Endodermal cell (in vitro differentiated cells): Measurements from ENCODE around the gene EEIG2. TPM values are rescaled to one million over a fixed set of nuclear protein-coding genes. Genes with fewer than 3 reads are reported as not detected.
"Not testable (repeated sequence)": the region's sequence is repeated elsewhere in the genome, so short reads cannot be mapped to it uniquely, and the experiment has no call there.

Experiments
- DNase-seq: peaks from one replicate; pipeline ENCODE4 v3.0.0-alpha.2; 2017
- H3K27ac ChIP-seq: 2 replicates; pipeline ENCODE4 v1.5.1; 2013; ENCODE audit warnings: mild to moderate bottlenecking, low read depth, low read length, moderate library complexity
- H3K27me3 ChIP-seq: 2 replicates; pipeline ENCODE4 v1.6.1; 2013; ENCODE audit warnings: mild to moderate bottlenecking, low read length, moderate library complexity; ENCODE audit not compliant: insufficient read depth, control insufficient read depth, poor library complexity, severe bottlenecking
- H3K36me3 ChIP-seq: 2 replicates; pipeline ENCODE4 v1.7.0; 2013; ENCODE audit warnings: mild to moderate bottlenecking, low read length, moderate library complexity; ENCODE audit not compliant: control insufficient read depth, insufficient read depth
- H3K4me1 ChIP-seq: one replicate; pipeline ENCODE4 v1.7.0; 2013; ENCODE audit warnings: low read length; ENCODE audit not compliant: control insufficient read depth, insufficient read depth
- H3K4me3 ChIP-seq: 2 replicates; pipeline ENCODE4 v1.5.1; 2013; ENCODE audit warnings: mild to moderate bottlenecking, low read length, moderate library complexity
- H3K9ac ChIP-seq: 2 replicates; pipeline ENCODE4 v1.6.1; 2013; ENCODE audit warnings: mild to moderate bottlenecking, low read length, moderate library complexity; ENCODE audit not compliant: poor library complexity, severe bottlenecking; ENCODE audit errors: extremely low read depth
- H3K9me3 ChIP-seq: 2 replicates; pipeline ENCODE4 v1.6.1; 2013; ENCODE audit warnings: mild to moderate bottlenecking, low read length, moderate library complexity; ENCODE audit not compliant: control insufficient read depth
- H3K27ac Mint-ChIP-seq: 2 replicates; pipeline ENCODE4 v1.8.0; 2020; ENCODE audit warnings: mixed read lengths
- H3K27me3 Mint-ChIP-seq: 2 replicates; pipeline ENCODE4 v1.8.0; 2021; ENCODE audit warnings: mild to moderate bottlenecking, mixed read lengths; ENCODE audit not compliant: insufficient read depth
- H3K36me3 Mint-ChIP-seq: 2 replicates; pipeline ENCODE4 v1.8.0; 2020; ENCODE audit warnings: low read depth, mixed read lengths
- H3K4me1 Mint-ChIP-seq: 2 replicates; pipeline ENCODE4 v1.8.0; 2020; ENCODE audit warnings: mixed read lengths
- H3K4me3 Mint-ChIP-seq: 2 replicates; pipeline ENCODE4 v1.8.0; 2020; ENCODE audit warnings: mild to moderate bottlenecking, moderate library complexity, mixed read lengths
- H3K9me3 Mint-ChIP-seq: 2 replicates; pipeline ENCODE4 v1.8.0; 2020; ENCODE audit warnings: mild to moderate bottlenecking, mixed read lengths
- WGBS, 2 experiments: methylation state at CpG; one replicate each; pipeline versions ENCODE4 v1.1.5 to v1.1.7; 2013; ENCODE audit warnings: missing lambda C conversion rate in 2 of 2, mixed read lengths in 1 of 2; ENCODE audit not compliant: insufficient coverage in 1 of 2, insufficient read length in 1 of 2; 5-methylcytosine and 5-hydroxymethylcytosine counted together
- total RNA-seq, 2 donors: library from RNA; stranded (reverse); fragmentation: NEBNext Ultra II Directional in 1 of 2; extraction: Animal tissue kit (Norgen Biotek cat#: 25700) in 1 of 2; gene quantifications; 2 replicates in 1 of 2; 3 replicates in 1 of 2; pipeline ENCODE4 v1.2.1, GENCODE V29; 2021
- TF ChIP-seq, protein P1 (sequence below): fragments of 200-600 bp; sonication (generic); conservative IDR thresholded peaks from 2 replicates; pipeline ENCODE4 v1.5.0; 2021; ENCODE audit warnings: antibody characterized with exemption, mild to moderate bottlenecking

The EEIG2 gene
- total RNA-seq, 2 donors from 2014 or later: 10.2 to 12.9 TPM

GRCh38 chr1:108513044-108513415, 46.9 kb upstream of the EEIG2 start:
- Histone ChIP-seq H3K4me1 (no peaks in the 10 kb centered on the region), H3K9me3 (peaks cover 17% of the 10 kb centered on the region), H3K4me3 (no peak overlapping the region), H3K9ac (no peak overlapping the region), H3K36me3 (no peaks in the 10 kb centered on the region), H3K27me3 (no peaks in the 10 kb centered on the region), H3K27ac (no peak overlapping the region)
- 86% methylated on average over 1 of the region's 2 CpGs; no CpG with 5 or more reads in 1 of the 2 experiments for WGBS, 2 experiments
- TF ChIP-seq, protein P1, sequence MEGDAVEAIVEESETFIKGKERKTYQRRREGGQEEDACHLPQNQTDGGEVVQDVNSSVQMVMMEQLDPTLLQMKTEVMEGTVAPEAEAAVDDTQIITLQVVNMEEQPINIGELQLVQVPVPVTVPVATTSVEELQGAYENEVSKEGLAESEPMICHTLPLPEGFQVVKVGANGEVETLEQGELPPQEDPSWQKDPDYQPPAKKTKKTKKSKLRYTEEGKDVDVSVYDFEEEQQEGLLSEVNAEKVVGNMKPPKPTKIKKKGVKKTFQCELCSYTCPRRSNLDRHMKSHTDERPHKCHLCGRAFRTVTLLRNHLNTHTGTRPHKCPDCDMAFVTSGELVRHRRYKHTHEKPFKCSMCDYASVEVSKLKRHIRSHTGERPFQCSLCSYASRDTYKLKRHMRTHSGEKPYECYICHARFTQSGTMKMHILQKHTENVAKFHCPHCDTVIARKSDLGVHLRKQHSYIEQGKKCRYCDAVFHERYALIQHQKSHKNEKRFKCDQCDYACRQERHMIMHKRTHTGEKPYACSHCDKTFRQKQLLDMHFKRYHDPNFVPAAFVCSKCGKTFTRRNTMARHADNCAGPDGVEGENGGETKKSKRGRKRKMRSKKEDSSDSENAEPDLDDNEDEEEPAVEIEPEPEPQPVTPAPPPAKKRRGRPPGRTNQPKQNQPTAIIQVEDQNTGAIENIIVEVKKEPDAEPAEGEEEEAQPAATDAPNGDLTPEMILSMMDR: no peak
- H3K4me3 Mint-ChIP-seq: no peak overlapping the region
- no peak overlapping the region for H3K27ac Mint-ChIP-seq
- no peak for DNase-seq
- H3K4me1 Mint-ChIP-seq: no peaks in the 10 kb centered on the region
- no peaks in the 10 kb centered on the region for H3K36me3 Mint-ChIP-seq
- no peaks in the 10 kb centered on the region for H3K27me3 Mint-ChIP-seq
- H3K9me3 Mint-ChIP-seq: peaks cover 11% of the 10 kb centered on the region

DNA sequence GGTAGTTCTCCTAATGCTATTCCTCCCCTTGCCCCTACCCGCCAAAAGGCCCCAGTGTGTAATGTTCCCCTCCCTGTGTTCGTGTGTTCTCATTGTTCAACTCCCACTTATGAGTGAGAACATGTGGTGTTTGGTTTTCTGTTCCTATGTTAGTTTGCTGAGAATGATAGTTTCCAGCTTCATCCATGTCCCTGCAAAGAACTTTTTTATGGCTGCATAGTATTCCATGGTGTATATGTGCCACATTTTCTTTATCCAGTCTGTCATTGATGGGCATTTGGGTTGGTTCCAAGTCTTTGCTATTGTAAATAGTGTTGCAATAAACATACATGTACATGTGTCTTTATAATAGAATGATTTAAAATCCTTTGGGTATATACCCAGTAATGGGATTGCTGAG, 46.0 kb upstream of the EEIG2 start:
- not testable (repeated sequence) for H3K4me1 ChIP-seq, H3K36me3 ChIP-seq, H3K4me3 Mint-ChIP-seq, H3K27me3 Mint-ChIP-seq, H3K4me3 ChIP-seq, H3K27ac ChIP-seq, DNase-seq, H3K4me1 Mint-ChIP-seq, H3K27ac Mint-ChIP-seq, H3K27me3 ChIP-seq, H3K36me3 Mint-ChIP-seq, H3K9ac ChIP-seq
- WGBS, 2 experiments: 100% methylated on average over 2 of the region's 2 CpGs; no CpG with 5 or more reads in 1 of the 2 experiments
- peaks cover 11% of the 10 kb centered on the region for H3K9me3 Mint-ChIP-seq
- peaks cover 17% of the 10 kb centered on the region for H3K9me3 ChIP-seq

DNA sequence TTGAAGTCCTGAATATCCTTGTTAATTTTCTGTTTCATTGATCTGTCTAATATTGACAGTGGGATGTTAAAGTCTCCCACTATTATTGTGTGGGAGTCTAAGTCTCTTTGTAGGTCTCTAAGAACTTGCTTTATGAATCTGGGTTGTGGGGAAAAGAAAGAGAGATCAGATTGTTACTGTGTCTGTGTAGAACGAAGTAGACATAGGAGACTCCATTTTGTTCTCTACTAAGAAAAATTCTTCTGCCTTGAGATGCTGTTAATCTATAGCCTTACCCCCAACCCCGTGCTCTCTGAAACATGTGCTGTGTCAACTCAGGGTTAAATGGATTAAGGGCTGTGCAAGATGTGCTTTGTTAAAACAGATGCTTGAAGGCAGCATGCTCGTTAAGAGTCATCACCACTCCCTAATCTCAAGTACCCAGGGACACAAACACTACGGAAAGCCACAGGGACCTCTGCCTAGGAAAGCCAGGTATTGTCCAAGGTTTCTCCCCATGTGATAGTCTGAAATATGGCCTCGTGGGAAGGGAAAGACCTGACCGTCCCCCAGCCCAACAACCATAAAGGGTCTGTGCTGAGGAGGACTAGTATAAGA, 42.5 kb upstream of the EEIG2 start:
- not testable (repeated sequence) for H3K4me1 Mint-ChIP-seq, H3K9me3 Mint-ChIP-seq, H3K27me3 Mint-ChIP-seq, DNase-seq, H3K27ac ChIP-seq, H3K27ac Mint-ChIP-seq, H3K4me1 ChIP-seq, H3K9ac ChIP-seq, H3K36me3 ChIP-seq, H3K27me3 ChIP-seq, H3K36me3 Mint-ChIP-seq, H3K9me3 ChIP-seq, H3K4me3 ChIP-seq, H3K4me3 Mint-ChIP-seq
- WGBS, 2 experiments: 72 to 100% methylated on average over 1 to 4 of the region's 6 CpGs

DNA sequence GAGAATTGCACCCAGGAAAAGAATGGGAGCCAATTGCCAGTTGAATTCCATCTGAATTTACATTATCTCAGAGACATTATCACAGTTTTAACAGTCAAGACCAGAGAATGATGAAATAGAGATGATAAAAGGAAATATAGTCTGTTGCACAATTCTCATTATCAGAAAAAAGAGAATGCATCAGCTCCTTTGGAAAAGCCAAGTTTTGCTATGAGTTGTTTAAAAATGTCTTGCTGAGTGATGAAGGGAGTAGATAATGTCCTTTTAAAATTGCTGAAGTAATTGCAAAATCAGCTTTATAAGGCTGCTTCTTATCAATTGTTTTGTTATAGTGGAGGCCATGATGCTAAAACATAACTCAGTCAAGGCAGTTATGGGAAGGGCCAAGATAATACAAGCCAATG, 37.9 kb upstream of the EEIG2 start:
- Mint-ChIP-seq H3K36me3 (no peaks in the 10 kb centered on the region), H3K27me3 (no peaks in the 10 kb centered on the region), H3K4me1 (no peaks in the 10 kb centered on the region), H3K9me3 (peaks cover 11% of the 10 kb centered on the region), H3K4me3 (no peak overlapping the region), H3K27ac (no peak overlapping the region)
- Histone ChIP-seq H3K27ac (no peak overlapping the region), H3K4me3 (no peak overlapping the region), H3K4me1 (no peaks in the 10 kb centered on the region), H3K36me3 (no peaks in the 10 kb centered on the region), H3K9ac (no peak overlapping the region), H3K9me3 (peaks cover 17% of the 10 kb centered on the region), H3K27me3 (no peaks in the 10 kb centered on the region)
- TF ChIP-seq, protein P1: no peak
- no peak for DNase-seq
